SK-N-SH (cell line): ENCODE data around the gene TMCO4.

ENCODE experiments used
- CHD2 ChIP-seq: fragments of 150-350 bp; IDR thresholded peaks from 2 replicates; pipeline ENCODE4 v1.6.1; 2018; ENCODE audit warnings: low read length; ENCODE audit not compliant: partially characterized antibody
- ELF1 ChIP-seq: IDR thresholded peaks from 2 replicates; pipeline ENCODE4 v1.4.0; 2012
- EP300 ChIP-seq, 2 experiments: IDR thresholded peaks; 2 replicates each; pipeline versions ENCODE4 v1.4.0 to v1.6.1; 2012; ENCODE audit warnings: borderline replicate concordance in 1 of 2, low read depth in 1 of 2, low read length in 1 of 2
- MEF2A ChIP-seq: IDR thresholded peaks from 2 replicates; pipeline ENCODE4 v1.4.0; 2012; ENCODE audit warnings: low read depth, borderline replicate concordance
- MXI1 ChIP-seq: IDR thresholded peaks from 2 replicates; pipeline ENCODE4 v1.6.1; 2012; ENCODE audit warnings: mild to moderate bottlenecking, low read depth, low read length, improper control_type of control experiment
- POLR2AphosphoS5 ChIP-seq: IDR thresholded peaks from 2 replicates; pipeline ENCODE4 v1.6.1; 2012; ENCODE audit warnings: low read depth, low read length
- SMC3 ChIP-seq: IDR thresholded peaks from 2 replicates; pipeline ENCODE4 v1.6.1; 2012; ENCODE audit warnings: low read depth, low read length, improper control_type of control experiment
- YY1 ChIP-seq: IDR thresholded peaks from 2 replicates; pipeline ENCODE4 v1.4.0; 2012; ENCODE audit warnings: low read depth, mild to moderate bottlenecking
- TF ChIP-seq, protein P1 (sequence below): fragments of 200-600 bp; sonication (generic); IDR thresholded peaks from 2 replicates; pipeline ENCODE4 v1.6.1; 2017; ENCODE audit warnings: antibody characterized with exemption, mild to moderate bottlenecking, moderate library complexity
- TF ChIP-seq, protein P2 (sequence below): IDR thresholded peaks from 2 replicates; pipeline ENCODE4 v1.4.0; 2012; ENCODE audit warnings: low read depth, borderline replicate concordance
- TF ChIP-seq, protein P3 (sequence below): IDR thresholded peaks from 2 replicates; pipeline ENCODE4 v1.4.0; 2012; ENCODE audit warnings: low read depth

DNA sequence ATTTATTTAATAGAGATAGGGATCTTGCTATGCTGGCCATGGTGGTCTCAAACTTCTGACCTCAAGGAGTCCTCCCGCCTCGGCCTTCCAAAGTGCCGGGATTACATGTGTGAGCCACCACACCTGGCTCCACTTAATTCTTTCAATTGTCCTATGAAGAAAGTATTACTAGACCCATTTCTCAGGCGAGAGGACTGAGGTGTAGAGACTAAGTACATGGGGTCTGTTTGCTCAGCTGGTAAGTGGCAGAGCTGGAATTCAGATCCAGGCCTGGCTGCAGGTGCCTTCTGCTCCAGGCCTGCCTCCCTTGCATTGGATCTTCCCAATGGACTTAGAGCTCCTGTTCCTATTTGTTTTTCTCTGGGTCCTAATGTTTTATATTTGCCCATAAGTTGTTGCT, 79.5 kb downstream of the TMCO4 start:
- TF ChIP-seq, protein P1, sequence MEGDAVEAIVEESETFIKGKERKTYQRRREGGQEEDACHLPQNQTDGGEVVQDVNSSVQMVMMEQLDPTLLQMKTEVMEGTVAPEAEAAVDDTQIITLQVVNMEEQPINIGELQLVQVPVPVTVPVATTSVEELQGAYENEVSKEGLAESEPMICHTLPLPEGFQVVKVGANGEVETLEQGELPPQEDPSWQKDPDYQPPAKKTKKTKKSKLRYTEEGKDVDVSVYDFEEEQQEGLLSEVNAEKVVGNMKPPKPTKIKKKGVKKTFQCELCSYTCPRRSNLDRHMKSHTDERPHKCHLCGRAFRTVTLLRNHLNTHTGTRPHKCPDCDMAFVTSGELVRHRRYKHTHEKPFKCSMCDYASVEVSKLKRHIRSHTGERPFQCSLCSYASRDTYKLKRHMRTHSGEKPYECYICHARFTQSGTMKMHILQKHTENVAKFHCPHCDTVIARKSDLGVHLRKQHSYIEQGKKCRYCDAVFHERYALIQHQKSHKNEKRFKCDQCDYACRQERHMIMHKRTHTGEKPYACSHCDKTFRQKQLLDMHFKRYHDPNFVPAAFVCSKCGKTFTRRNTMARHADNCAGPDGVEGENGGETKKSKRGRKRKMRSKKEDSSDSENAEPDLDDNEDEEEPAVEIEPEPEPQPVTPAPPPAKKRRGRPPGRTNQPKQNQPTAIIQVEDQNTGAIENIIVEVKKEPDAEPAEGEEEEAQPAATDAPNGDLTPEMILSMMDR, result no peak
- TF ChIP-seq MXI1 (no peak), EP300 (IDR thresholded peaks at IDR 0.05; ENCODE audit: borderline replicate concordance in 1 of 2, low read depth in 1 of 2, low read length in 1 of 2) (no peak), CHD2 (no peak), SMC3 (no peak), YY1 (no peak), POLR2AphosphoS5 (no peak), MEF2A (no peak), ELF1 (no peak)
- TF ChIP-seq, protein P2, sequence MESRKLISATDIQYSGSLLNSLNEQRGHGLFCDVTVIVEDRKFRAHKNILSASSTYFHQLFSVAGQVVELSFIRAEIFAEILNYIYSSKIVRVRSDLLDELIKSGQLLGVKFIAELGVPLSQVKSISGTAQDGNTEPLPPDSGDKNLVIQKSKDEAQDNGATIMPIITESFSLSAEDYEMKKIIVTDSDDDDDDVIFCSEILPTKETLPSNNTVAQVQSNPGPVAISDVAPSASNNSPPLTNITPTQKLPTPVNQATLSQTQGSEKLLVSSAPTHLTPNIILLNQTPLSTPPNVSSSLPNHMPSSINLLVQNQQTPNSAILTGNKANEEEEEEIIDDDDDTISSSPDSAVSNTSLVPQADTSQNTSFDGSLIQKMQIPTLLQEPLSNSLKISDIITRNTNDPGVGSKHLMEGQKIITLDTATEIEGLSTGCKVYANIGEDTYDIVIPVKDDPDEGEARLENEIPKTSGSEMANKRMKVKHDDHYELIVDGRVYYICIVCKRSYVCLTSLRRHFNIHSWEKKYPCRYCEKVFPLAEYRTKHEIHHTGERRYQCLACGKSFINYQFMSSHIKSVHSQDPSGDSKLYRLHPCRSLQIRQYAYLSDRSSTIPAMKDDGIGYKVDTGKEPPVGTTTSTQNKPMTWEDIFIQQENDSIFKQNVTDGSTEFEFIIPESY, result no peak
- TF ChIP-seq, protein P3, sequence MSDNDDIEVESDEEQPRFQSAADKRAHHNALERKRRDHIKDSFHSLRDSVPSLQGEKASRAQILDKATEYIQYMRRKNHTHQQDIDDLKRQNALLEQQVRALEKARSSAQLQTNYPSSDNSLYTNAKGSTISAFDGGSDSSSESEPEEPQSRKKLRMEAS, result no peak
